Measurements from ENCODE around the gene TAF4B. TPM values are rescaled to one million over a fixed set of nuclear protein-coding genes. Genes with fewer than 3 reads are reported as not detected.
"Not testable (repeated sequence)": the region's sequence is repeated elsewhere in the genome, so short reads cannot be mapped to it uniquely, and the experiment has no call there.

The TAF4B gene
- total and polyA plus RNA-seq, 5 donors from 2014 or later = 1.6 to 5.6 (median 4.6) TPM

- ATAC-seq (ENCODE audit: low read depth in 2 of 2) (no peak), DNase-seq (no peak)
- peaks cover 0 to 5% (median 4%) of the 10 kb centered on the region in 4 donors for H3K4me1 Mint-ChIP-seq
- Histone ChIP-seq H3K4me1 (ENCODE audit: control insufficient read depth, insufficient read depth, low read length, poor library complexity, severe bottlenecking) (no peaks in the 10 kb centered on the region), H3K4me3 (ENCODE audit: low read depth, low read length) (no peak overlapping the region), H3K36me3 (ENCODE audit: control insufficient read depth, insufficient read depth, low read length) (peaks cover 2% of the 10 kb centered on the region), H3K27ac (ENCODE audit: insufficient read depth, low read length, poor library complexity, severe bottlenecking) (no peak overlapping the region), H3K9me3 (ENCODE audit: control insufficient read depth in 2 of 2, low read length in 2 of 2) (no peaks in the 10 kb centered on the region), H3K27me3 (ENCODE audit: control insufficient read depth, insufficient read depth, low read length) (no peaks in the 10 kb centered on the region)
- no peaks in the 10 kb centered on the region for H3K9me3 Mint-ChIP-seq
- no peaks in the 10 kb centered on the region for H3K27me3 Mint-ChIP-seq
- H3K4me3 Mint-ChIP-seq = no peak overlapping the region
- H3K36me3 Mint-ChIP-seq = peaks cover 32% of the 10 kb centered on the region
- no peak overlapping the region for H3K27ac Mint-ChIP-seq
Measured at GRCh38 chr18:26290385-26290784, 64.1 kb downstream of the TAF4B start.

- no peaks in the 10 kb centered on the region for H3K27me3 ChIP-seq (ENCODE audit: control insufficient read depth, insufficient read depth, low read length)
- H3K4me3 Mint-ChIP-seq = no peak overlapping the region
- H3K27me3 Mint-ChIP-seq = no peaks in the 10 kb centered on the region
- H3K27ac ChIP-seq (ENCODE audit: insufficient read depth, low read length, poor library complexity, severe bottlenecking) = no peak overlapping the region
- no peaks in the 10 kb centered on the region for H3K9me3 ChIP-seq (ENCODE audit: control insufficient read depth in 2 of 2, low read length in 2 of 2)
- peaks cover 34% of the 10 kb centered on the region for H3K36me3 Mint-ChIP-seq
- H3K4me3 ChIP-seq (ENCODE audit: low read depth, low read length) = no peak overlapping the region
- H3K27ac Mint-ChIP-seq = no peak overlapping the region
- H3K4me1 ChIP-seq (ENCODE audit: control insufficient read depth, insufficient read depth, low read length, poor library complexity, severe bottlenecking) = no peaks in the 10 kb centered on the region
- peaks cover 0 to 3% (median under 1%) of the 10 kb centered on the region in 4 donors for H3K4me1 Mint-ChIP-seq
- ATAC-seq (ENCODE audit: low read depth in 2 of 2) (no peak), DNase-seq (no peak)
- H3K36me3 ChIP-seq (ENCODE audit: control insufficient read depth, insufficient read depth, low read length) = peaks cover 2% of the 10 kb centered on the region
- H3K9me3 Mint-ChIP-seq = no peaks in the 10 kb centered on the region
Measured at GRCh38 chr18:26293982-26294381, 67.7 kb downstream of the TAF4B start.

GRCh38 chr18:26298107-26298506, 71.9 kb downstream of the TAF4B start:
- H3K36me3 ChIP-seq (ENCODE audit: control insufficient read depth, insufficient read depth, low read length) = no peaks in the 10 kb centered on the region
- no peak overlapping the region for H3K4me3 ChIP-seq (ENCODE audit: low read depth, low read length)
- Mint-ChIP-seq H3K4me3 (no peak overlapping the region), H3K4me1 (peaks cover 0 to 8% (median 3%) of the 10 kb centered on the region in 4 donors), H3K36me3 (peaks cover 32% of the 10 kb centered on the region), H3K27me3 (no peaks in the 10 kb centered on the region), H3K9me3 (peaks cover 0 to 2% (median 0%) of the 10 kb centered on the region in 7 donors), H3K27ac (no peak overlapping the region)
- no peaks in the 10 kb centered on the region for H3K27me3 ChIP-seq (ENCODE audit: control insufficient read depth, insufficient read depth, low read length)
- H3K4me1 ChIP-seq (ENCODE audit: control insufficient read depth, insufficient read depth, low read length, poor library complexity, severe bottlenecking) = no peaks in the 10 kb centered on the region
- no peaks in the 10 kb centered on the region for H3K9me3 ChIP-seq (ENCODE audit: control insufficient read depth in 2 of 2, low read length in 2 of 2)
- no peak overlapping the region for H3K27ac ChIP-seq (ENCODE audit: insufficient read depth, low read length, poor library complexity, severe bottlenecking)
- DNase-seq (no peak), ATAC-seq (ENCODE audit: low read depth in 2 of 2) (no peak)

- no peak for DNase-seq
- H3K9me3 ChIP-seq (ENCODE audit: control insufficient read depth in 2 of 2, low read length in 2 of 2) = no peaks in the 10 kb centered on the region
- H3K4me3 ChIP-seq (ENCODE audit: low read depth, low read length) = no peak overlapping the region
- Mint-ChIP-seq H3K4me3 (no peak overlapping the region), H3K4me1 (peaks cover 0 to 8% (median 3%) of the 10 kb centered on the region in 4 donors), H3K9me3 (peaks cover 0 to 2% (median 0%) of the 10 kb centered on the region in 7 donors), H3K36me3 (peaks cover 18% of the 10 kb centered on the region), H3K27me3 (no peaks in the 10 kb centered on the region), H3K27ac (no peak overlapping the region)
- no peaks in the 10 kb centered on the region for H3K36me3 ChIP-seq (ENCODE audit: control insufficient read depth, insufficient read depth, low read length)
- no peak for ATAC-seq (ENCODE audit: low read depth in 2 of 2)
- H3K4me1 ChIP-seq (ENCODE audit: control insufficient read depth, insufficient read depth, low read length, poor library complexity, severe bottlenecking) = no peaks in the 10 kb centered on the region
- no peak overlapping the region for H3K27ac ChIP-seq (ENCODE audit: insufficient read depth, low read length, poor library complexity, severe bottlenecking)
- H3K27me3 ChIP-seq (ENCODE audit: control insufficient read depth, insufficient read depth, low read length) = no peaks in the 10 kb centered on the region
Measured at GRCh38 chr18:26301681-26302080, 75.4 kb downstream of the TAF4B start.

GRCh38 chr18:26303222-26303621, 77.0 kb downstream of the TAF4B start:
- H3K27me3 ChIP-seq (ENCODE audit: control insufficient read depth, insufficient read depth, low read length); H3K4me1 ChIP-seq (ENCODE audit: control insufficient read depth, insufficient read depth, low read length, poor library complexity, severe bottlenecking); H3K9me3 ChIP-seq (ENCODE audit: control insufficient read depth in 2 of 2, low read length in 2 of 2); H3K4me3 ChIP-seq (ENCODE audit: low read depth, low read length); DNase-seq; ATAC-seq (ENCODE audit: low read depth in 2 of 2); H3K27me3 Mint-ChIP-seq; H3K4me1 Mint-ChIP-seq; H3K36me3 Mint-ChIP-seq; H3K9me3 Mint-ChIP-seq; H3K27ac ChIP-seq (ENCODE audit: insufficient read depth, low read length, poor library complexity, severe bottlenecking); H3K27ac Mint-ChIP-seq; H3K4me3 Mint-ChIP-seq; H3K36me3 ChIP-seq (ENCODE audit: control insufficient read depth, insufficient read depth, low read length): not testable (repeated sequence)

- H3K27ac ChIP-seq (ENCODE audit: insufficient read depth, low read length, poor library complexity, severe bottlenecking) = no peak overlapping the region
- H3K27me3 Mint-ChIP-seq = no peaks in the 10 kb centered on the region
- DNase-seq = no peak
- H3K4me1 ChIP-seq (ENCODE audit: control insufficient read depth, insufficient read depth, low read length, poor library complexity, severe bottlenecking) = no peaks in the 10 kb centered on the region
- no peak overlapping the region for H3K4me3 Mint-ChIP-seq
- no peaks in the 10 kb centered on the region for H3K36me3 ChIP-seq (ENCODE audit: control insufficient read depth, insufficient read depth, low read length)
- ATAC-seq (ENCODE audit: low read depth in 2 of 2) = no peak
- no peak overlapping the region for H3K27ac Mint-ChIP-seq
- no peaks in the 10 kb centered on the region for H3K27me3 ChIP-seq (ENCODE audit: control insufficient read depth, insufficient read depth, low read length)
- no peak overlapping the region for H3K4me3 ChIP-seq (ENCODE audit: low read depth, low read length)
- peaks cover 0 to 4% (median 2%) of the 10 kb centered on the region in 4 donors for H3K4me1 Mint-ChIP-seq
- no peaks in the 10 kb centered on the region for H3K9me3 Mint-ChIP-seq
- peaks cover 8% of the 10 kb centered on the region for H3K36me3 Mint-ChIP-seq
- no peaks in the 10 kb centered on the region for H3K9me3 ChIP-seq (ENCODE audit: control insufficient read depth in 2 of 2, low read length in 2 of 2)
Measured at GRCh38 chr18:26304511-26304910, 78.3 kb downstream of the TAF4B start.

GRCh38 chr18:26307161-26307773, 81.0 kb downstream of the TAF4B start:
- H3K4me3 Mint-ChIP-seq = no peak overlapping the region
- peaks cover 0 to 7% (median 0%) of the 10 kb centered on the region in 4 donors for H3K4me1 Mint-ChIP-seq
- H3K4me3 ChIP-seq (ENCODE audit: low read depth, low read length) = no peak overlapping the region
- ATAC-seq (ENCODE audit: low read depth in 2 of 2) (no peak), DNase-seq (peak in 2 of 3 donors; percentile 13 to 61)
- H3K36me3 Mint-ChIP-seq = peaks cover 2% of the 10 kb centered on the region
- H3K9me3 Mint-ChIP-seq = peaks cover 0 to 1% (median 0%) of the 10 kb centered on the region in 7 donors
- H3K36me3 ChIP-seq (ENCODE audit: control insufficient read depth, insufficient read depth, low read length) = no peaks in the 10 kb centered on the region
- H3K27me3 Mint-ChIP-seq = no peaks in the 10 kb centered on the region
- no peak overlapping the region for H3K27ac Mint-ChIP-seq
- no peaks in the 10 kb centered on the region for H3K27me3 ChIP-seq (ENCODE audit: control insufficient read depth, insufficient read depth, low read length)
- H3K4me1 ChIP-seq (ENCODE audit: control insufficient read depth, insufficient read depth, low read length, poor library complexity, severe bottlenecking) = no peaks in the 10 kb centered on the region
- H3K27ac ChIP-seq (ENCODE audit: insufficient read depth, low read length, poor library complexity, severe bottlenecking) = no peak overlapping the region
- no peaks in the 10 kb centered on the region for H3K9me3 ChIP-seq (ENCODE audit: control insufficient read depth in 2 of 2, low read length in 2 of 2)

- no peak overlapping the region for H3K4me3 Mint-ChIP-seq
- no peaks in the 10 kb centered on the region for H3K36me3 ChIP-seq (ENCODE audit: control insufficient read depth, insufficient read depth, low read length)
- no peaks in the 10 kb centered on the region for H3K27me3 Mint-ChIP-seq
- H3K27ac Mint-ChIP-seq = no peak overlapping the region
- H3K9me3 Mint-ChIP-seq = peaks cover 0 to 1% (median 0%) of the 10 kb centered on the region in 7 donors
- DNase-seq (no peak), ATAC-seq (ENCODE audit: low read depth in 2 of 2) (no peak)
- no peak overlapping the region for H3K4me3 ChIP-seq (ENCODE audit: low read depth, low read length)
- peaks cover 0 to 6% (median 0%) of the 10 kb centered on the region in 4 donors for H3K4me1 Mint-ChIP-seq
- no peak overlapping the region for H3K27ac ChIP-seq (ENCODE audit: insufficient read depth, low read length, poor library complexity, severe bottlenecking)
- H3K9me3 ChIP-seq (ENCODE audit: control insufficient read depth in 2 of 2, low read length in 2 of 2) = no peaks in the 10 kb centered on the region
- H3K4me1 ChIP-seq (ENCODE audit: control insufficient read depth, insufficient read depth, low read length, poor library complexity, severe bottlenecking) = no peaks in the 10 kb centered on the region
- peaks cover 9% of the 10 kb centered on the region for H3K36me3 Mint-ChIP-seq
- H3K27me3 ChIP-seq (ENCODE audit: control insufficient read depth, insufficient read depth, low read length) = no peaks in the 10 kb centered on the region
Measured at GRCh38 chr18:26309281-26309680, 83.0 kb downstream of the TAF4B start.
